Cardiac muscle cell (in vitro differentiated cells and primary cell): ENCODE data around the gene CPLX3. TPM values are rescaled to one million over a fixed set of nuclear protein-coding genes. Genes with fewer than 3 reads are reported as not detected.

Source experiments
- DNase-seq, 2 donors: peaks; one replicate each; pipeline versions ENCODE4 v3.0.0 to v3.0.0-alpha.2; 2010 to 2017; ENCODE audit warnings: low read depth in 1 of 2, low spot score in 1 of 2
- H3K27ac ChIP-seq: fragments of 200-600 bp; sonication (generic); 2 replicates; pipeline ENCODE4 v1.5.1; 2016
- H3K27me3 ChIP-seq: fragments of 200-600 bp; sonication (generic); 2 replicates; pipeline ENCODE4 v1.6.0; 2016; ENCODE audit warnings: control low read depth
- H3K36me3 ChIP-seq: fragments of 200-600 bp; sonication (generic); 2 replicates; pipeline ENCODE4 v1.5.1; 2016; ENCODE audit warnings: control low read depth
- H3K4me1 ChIP-seq: fragments of 200-600 bp; sonication (generic); 2 replicates; pipeline ENCODE4 v1.8.1; 2017; ENCODE audit warnings: low read depth, mild to moderate bottlenecking, mixed run types
- H3K4me3 ChIP-seq: fragments of 200-600 bp; sonication (generic); 2 replicates; pipeline ENCODE4 v1.5.1; 2016; ENCODE audit warnings: mild to moderate bottlenecking
- H3K9me3 ChIP-seq: fragments of 200-600 bp; sonication (generic); 2 replicates; pipeline ENCODE4 v1.5.1; 2017; ENCODE audit warnings: low read depth, mild to moderate bottlenecking, control low read depth
- polyA plus RNA-seq: library from polyadenylated mRNA; unstranded; fragments of >200 nt; fragmentation: Nextera tagmentation; extraction: Ambion mirVana; gene quantifications from 2 replicates; pipeline ENCODE4 v1.2.1, GENCODE V29; 2016
- total RNA-seq: library from RNA; depleted of rRNA; stranded (reverse); fragments of >200 nt; gene quantifications from 2 replicates; pipeline ENCODE4 v1.2.3, GENCODE V29; 2016
- TF ChIP-seq, protein P1 (sequence below): IDR thresholded peaks from 2 replicates; pipeline ENCODE4 v1.5.1; 2012; ENCODE audit warnings: low read depth, mild to moderate bottlenecking, low read length

The CPLX3 gene
- total and polyA plus RNA-seq, 2 experiments from 2014 or later: not detected

DNA sequence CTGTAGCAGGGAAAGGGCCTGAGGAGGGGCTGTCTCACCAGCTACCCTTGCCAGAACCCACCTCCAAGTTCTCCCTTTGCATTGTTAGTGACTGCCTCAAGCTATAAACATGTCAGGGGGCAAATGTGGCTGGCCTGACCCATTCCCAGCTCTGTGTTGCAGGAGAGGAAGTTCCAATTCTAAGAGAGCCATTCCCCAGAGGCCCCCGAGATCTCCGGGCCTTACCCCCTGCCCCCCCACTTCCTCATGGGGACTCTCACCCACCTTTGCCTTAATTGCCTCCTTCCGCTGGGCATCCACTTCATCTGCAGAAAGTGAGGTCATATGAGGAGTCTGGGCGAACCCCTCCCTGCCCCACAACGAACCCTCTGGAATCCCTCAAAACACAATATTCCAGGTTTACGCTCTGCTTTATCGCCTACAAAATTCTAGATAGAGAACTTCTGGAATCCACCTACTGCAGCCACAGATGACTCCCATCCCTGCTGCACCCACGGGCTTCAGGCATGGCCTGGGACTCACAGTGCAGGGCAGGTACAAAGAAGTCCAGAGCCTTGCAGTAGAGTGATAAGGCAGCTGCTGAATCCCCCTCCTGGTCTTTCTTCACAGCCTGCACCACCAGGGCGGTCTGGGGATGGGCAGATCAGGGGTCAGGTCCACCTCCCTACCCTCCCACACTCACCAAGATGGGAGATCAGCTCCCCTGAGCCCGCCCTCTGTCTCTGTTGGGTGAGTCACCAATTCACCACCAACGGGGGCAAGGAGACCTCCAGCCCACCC, 12.5 kb downstream of the CPLX3 start:
- DNase-seq: no peak
- H3K27me3 ChIP-seq: no peaks in the 10 kb centered on the region
- no peak overlapping the region for H3K27ac ChIP-seq
- H3K9me3 ChIP-seq: no peaks in the 10 kb centered on the region
- H3K4me3 ChIP-seq: no peak overlapping the region
- H3K4me1 ChIP-seq: peaks cover 5% of the 10 kb centered on the region
- TF ChIP-seq, protein P1, sequence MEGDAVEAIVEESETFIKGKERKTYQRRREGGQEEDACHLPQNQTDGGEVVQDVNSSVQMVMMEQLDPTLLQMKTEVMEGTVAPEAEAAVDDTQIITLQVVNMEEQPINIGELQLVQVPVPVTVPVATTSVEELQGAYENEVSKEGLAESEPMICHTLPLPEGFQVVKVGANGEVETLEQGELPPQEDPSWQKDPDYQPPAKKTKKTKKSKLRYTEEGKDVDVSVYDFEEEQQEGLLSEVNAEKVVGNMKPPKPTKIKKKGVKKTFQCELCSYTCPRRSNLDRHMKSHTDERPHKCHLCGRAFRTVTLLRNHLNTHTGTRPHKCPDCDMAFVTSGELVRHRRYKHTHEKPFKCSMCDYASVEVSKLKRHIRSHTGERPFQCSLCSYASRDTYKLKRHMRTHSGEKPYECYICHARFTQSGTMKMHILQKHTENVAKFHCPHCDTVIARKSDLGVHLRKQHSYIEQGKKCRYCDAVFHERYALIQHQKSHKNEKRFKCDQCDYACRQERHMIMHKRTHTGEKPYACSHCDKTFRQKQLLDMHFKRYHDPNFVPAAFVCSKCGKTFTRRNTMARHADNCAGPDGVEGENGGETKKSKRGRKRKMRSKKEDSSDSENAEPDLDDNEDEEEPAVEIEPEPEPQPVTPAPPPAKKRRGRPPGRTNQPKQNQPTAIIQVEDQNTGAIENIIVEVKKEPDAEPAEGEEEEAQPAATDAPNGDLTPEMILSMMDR: no peak
- H3K36me3 ChIP-seq: no peaks in the 10 kb centered on the region

DNA sequence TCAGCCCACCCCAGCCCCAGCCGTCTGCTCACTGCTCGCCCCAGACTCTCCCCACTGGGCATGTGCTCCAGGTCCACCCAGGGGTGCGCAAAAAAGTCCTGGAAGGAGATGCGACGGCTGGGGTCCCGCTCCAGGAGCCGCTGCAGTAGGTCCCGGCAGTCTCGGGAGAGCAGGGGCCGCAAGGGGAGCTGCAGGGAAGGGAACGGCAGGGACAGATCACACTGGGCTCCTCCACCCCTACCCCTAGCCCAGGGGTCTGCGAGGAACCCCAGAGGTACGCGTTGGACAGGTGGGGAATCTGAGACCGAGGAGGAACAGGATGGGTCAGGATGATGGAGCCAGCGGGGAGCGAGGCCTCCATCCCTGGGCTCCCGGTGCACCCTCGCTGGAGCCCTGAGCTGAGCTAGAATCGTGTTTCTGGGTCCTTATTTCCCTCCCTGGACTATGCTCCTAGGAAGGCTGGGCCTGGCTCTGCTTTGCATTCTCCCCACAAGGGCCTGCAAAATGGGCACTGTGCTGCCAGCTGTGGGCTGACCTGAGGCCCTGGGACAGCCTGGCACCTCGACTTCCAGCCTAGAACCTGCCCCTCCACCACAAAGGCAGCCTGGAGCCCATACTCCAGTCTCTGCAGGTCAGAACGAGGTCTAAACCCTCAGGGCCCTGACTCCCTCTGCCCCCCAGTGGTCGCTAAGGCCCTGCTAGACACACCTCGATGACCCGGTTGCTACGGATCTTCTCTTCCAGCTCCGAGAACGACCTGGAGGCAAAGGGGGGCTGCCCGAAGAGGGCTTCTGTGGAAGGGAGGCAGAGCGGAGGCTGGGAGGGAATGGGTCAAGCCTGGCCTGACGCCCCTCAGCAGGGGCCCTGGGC, 13.3 kb downstream of the CPLX3 start:
- TF ChIP-seq, protein P1: no peak
- DNase-seq: no peak
- H3K36me3 ChIP-seq: no peaks in the 10 kb centered on the region

GRCh38 chr15:74840851-74841775, 14.7 kb downstream of the CPLX3 start:
- Histone ChIP-seq H3K4me3 (no peak overlapping the region), H3K36me3 (peaks cover 4% of the 10 kb centered on the region), H3K27ac (no peak overlapping the region), H3K4me1 (peaks cover 5% of the 10 kb centered on the region), H3K9me3 (no peaks in the 10 kb centered on the region), H3K27me3 (no peaks in the 10 kb centered on the region)
- TF ChIP-seq, protein P1: no peak
- DNase-seq: no peak

More for the DNA sequence above, 13.3 kb downstream of the CPLX3 start:
- Histone ChIP-seq H3K27me3 (no peaks in the 10 kb centered on the region), H3K27ac (no peak overlapping the region), H3K4me1 (peaks cover 5% of the 10 kb centered on the region), H3K4me3 (no peak overlapping the region), H3K9me3 (no peaks in the 10 kb centered on the region)

- H3K27me3 ChIP-seq: no peaks in the 10 kb centered on the region
- peak overlapping the region; percentile 91 for H3K4me3 ChIP-seq
- peaks cover 5% of the 10 kb centered on the region for H3K4me1 ChIP-seq
- DNase-seq: no peak
- H3K9me3 ChIP-seq: no peaks in the 10 kb centered on the region
- TF ChIP-seq, protein P1: no peak
- peaks cover 4% of the 10 kb centered on the region for H3K36me3 ChIP-seq
- H3K27ac ChIP-seq: no peak overlapping the region
Measured at GRCh38 chr15:74841891-74842373, 15.5 kb downstream of the CPLX3 start.
